Thyroid gland (tissue), 4 donors: Measurements from ENCODE around the gene TELO2. TPM values are rescaled to one million over a fixed set of nuclear protein-coding genes. Genes with fewer than 3 reads are reported as not detected.
A peak's percentile ranks its signal among the peaks of the same experiment; 100 is the strongest.

ENCODE experiments used
- DNase-seq, 2 donors: peaks; one replicate each; pipeline ENCODE4 v3.0.0-alpha.2; 2019
- H3K27ac ChIP-seq, 3 donors: fragments of 200-600 bp; sonication (generic); 1 replicate in 2 of 3; 2 replicates in 1 of 3; pipeline ENCODE4 v1.5.1; 2016 to 2019; ENCODE audit warnings: mild to moderate bottlenecking in 1 of 3, moderate library complexity in 1 of 3
- H3K27me3 ChIP-seq: fragments of 200-600 bp; sonication (generic); one replicate; pipeline ENCODE4 v1.5.1; 2019
- H3K36me3 ChIP-seq, 2 donors: fragments of 200-600 bp; sonication (generic); one replicate each; pipeline ENCODE4 v1.5.1; 2016 to 2019
- H3K4me1 ChIP-seq, 2 donors: fragments of 200-600 bp; sonication (generic); one replicate each; pipeline ENCODE4 v1.5.1; 2017 to 2019
- H3K4me3 ChIP-seq, 3 donors: fragments of 200-600 bp; sonication (generic); replicated peaks in 1 of 3; 1 replicate in 2 of 3; 2 replicates in 1 of 3; pipeline ENCODE4 v1.5.1; 2016; ENCODE audit warnings: mild to moderate bottlenecking in 1 of 3
- H3K9me3 ChIP-seq: fragments of 200-600 bp; sonication (generic); one replicate; pipeline ENCODE4 v1.5.1; 2017
- CTCF ChIP-seq, 6 experiments: fragments of 200-600 bp in 3 of 6; fragments of 450-650 bp in 3 of 6; sonication (generic) in 3 of 6; IDR thresholded peaks; one replicate each; pipeline ENCODE4 v1.5.1; 2016 to 2019; ENCODE audit warnings: antibody characterized with exemption in 6 of 6, mild to moderate bottlenecking in 2 of 6, inconsistent platforms in 1 of 6, moderate library complexity in 1 of 6
- POLR2A ChIP-seq, 2 donors: fragments of 450-650 bp; IDR thresholded peaks; one replicate each; pipeline ENCODE4 v1.6.1; 2017; ENCODE audit warnings: antibody characterized with exemption in 2 of 2, mild to moderate bottlenecking in 2 of 2, moderate library complexity in 1 of 2
- WGBS, 2 donors: methylation state at CpG; one replicate each; pipeline ENCODE4 v1.1.5; 2017; 5-methylcytosine and 5-hydroxymethylcytosine counted together
- intact Hi-C: fragments of 100-400 bp; cut with DNase I; formaldehyde crosslinking; loops from one replicate; pipeline ENCODE4 v1.15.1; 2023
- total RNA-seq, 4 donors: library from RNA; depleted of rRNA; stranded (reverse); fragments of >200 nt; gene quantifications; one replicate each; pipeline ENCODE4 v1.2.3, GENCODE V29; 2016

The TELO2 gene
- total RNA-seq, 4 donors from 2014 or later, result 12.5 to 19.4 (median 12.8) TPM

GRCh38 chr16:1551166-1551565 is 58.0 kb downstream of the TELO2 start:
- Histone ChIP-seq H3K4me3 (no peak overlapping the region), H3K27ac (peak overlapping the region in 1 of 3 donors; percentile 40), H3K4me1 (peaks cover 9 to 44% of the 10 kb centered on the region in 2 donors), H3K27me3 (no peaks in the 10 kb centered on the region), H3K36me3 (peaks cover 32 to 63% of the 10 kb centered on the region in 2 donors), H3K9me3 (no peaks in the 10 kb centered on the region)
- DNase-seq, result no peak
- TF ChIP-seq POLR2A (IDR thresholded peaks at IDR 0.05), result no peak
- no peak for TF ChIP-seq CTCF (IDR thresholded peaks at IDR 0.05)
- WGBS, 2 donors, result 89 to 90% methylated on average over 12 of the region's 12 CpGs
- intact Hi-C loops, result no loop called here

GRCh38 chr16:1552129-1552528 is 59.0 kb downstream of the TELO2 start:
- TF ChIP-seq CTCF (IDR thresholded peaks at IDR 0.05) (no peak), POLR2A (IDR thresholded peaks at IDR 0.05) (no peak)
- H3K9me3 ChIP-seq, result no peaks in the 10 kb centered on the region
- intact Hi-C loops, result no loop called here
- H3K27ac ChIP-seq, result peak overlapping the region in 2 of 3 donors; percentile 17 to 23
- peaks cover 37 to 66% of the 10 kb centered on the region in 2 donors for H3K36me3 ChIP-seq
- H3K4me3 ChIP-seq, result no peak overlapping the region
- peaks cover 9 to 36% of the 10 kb centered on the region in 2 donors for H3K4me1 ChIP-seq
- DNase-seq, result no peak
- no peaks in the 10 kb centered on the region for H3K27me3 ChIP-seq
- WGBS, 2 donors, result 83 to 92% methylated on average over 13 to 14 of the region's 15 CpGs

GRCh38 chr16:1553946-1554825 is 61.0 kb downstream of the TELO2 start:
- H3K4me3 ChIP-seq, result no peak overlapping the region
- H3K27ac ChIP-seq, result no peak overlapping the region
- intact Hi-C loops, result no loop called here
- H3K9me3 ChIP-seq, result no peaks in the 10 kb centered on the region
- H3K27me3 ChIP-seq, result no peaks in the 10 kb centered on the region
- TF ChIP-seq POLR2A (IDR thresholded peaks at IDR 0.05) (no peak), CTCF (IDR thresholded peaks at IDR 0.05) (no peak)
- 91% methylated on average over 18 to 19 of the region's 19 CpGs for WGBS, 2 donors
- DNase-seq, result no peak
- H3K36me3 ChIP-seq, result peaks cover 53 to 77% of the 10 kb centered on the region in 2 donors
- H3K4me1 ChIP-seq, result peaks cover 3 to 18% of the 10 kb centered on the region in 2 donors

- peaks cover under 1 to 13% of the 10 kb centered on the region in 2 donors for H3K4me1 ChIP-seq
- no peak for DNase-seq
- H3K4me3 ChIP-seq, result no peak overlapping the region
- TF ChIP-seq CTCF (IDR thresholded peaks at IDR 0.05) (no peak), POLR2A (IDR thresholded peaks at IDR 0.05) (no peak)
- no peaks in the 10 kb centered on the region for H3K9me3 ChIP-seq
- no peak overlapping the region for H3K27ac ChIP-seq
- H3K36me3 ChIP-seq, result peaks cover 60 to 83% of the 10 kb centered on the region in 2 donors
- no peaks in the 10 kb centered on the region for H3K27me3 ChIP-seq
- WGBS, 2 donors, result 95 to 96% methylated on average over 33 to 34 of the region's 34 CpGs
- intact Hi-C loops, result no loop called here
Measured at GRCh38 chr16:1554826-1555445, 61.8 kb downstream of the TELO2 start.

GRCh38 chr16:1556254-1556653 is 63.1 kb downstream of the TELO2 start:
- no peak for TF ChIP-seq POLR2A (IDR thresholded peaks at IDR 0.05)
- no peak for TF ChIP-seq CTCF (IDR thresholded peaks at IDR 0.05)
- no peak overlapping the region for H3K4me3 ChIP-seq
- intact Hi-C loops, result no loop called here
- H3K9me3 ChIP-seq, result no peaks in the 10 kb centered on the region
- H3K36me3 ChIP-seq, result peaks cover 65 to 84% of the 10 kb centered on the region in 2 donors
- WGBS, 2 donors, result 80 to 94% methylated on average over 13 of the region's 13 CpGs
- H3K27ac ChIP-seq, result no peak overlapping the region
- no peaks in the 10 kb centered on the region for H3K27me3 ChIP-seq
- H3K4me1 ChIP-seq, result peaks cover 0 to 1% of the 10 kb centered on the region in 2 donors
- no peak for DNase-seq
